RWPE2 (cell line): ENCODE measurements around the gene SLC39A12.

Source experiments
- ATAC-seq: fragments of 200-7000 bp; cut with Tn5 transposase; 3 replicates; pipeline ENCODE4 v1.9.1; 2021; ENCODE audit warnings: low read depth
- DNase-seq: peaks from one replicate; pipeline ENCODE4 v3.0.0-alpha.2; 2020; ENCODE audit warnings: low spot score
- H3K27ac ChIP-seq: fragments of 450-650 bp; 2 replicates; pipeline ENCODE4 v1.5.1; 2017; ENCODE audit warnings: mild to moderate bottlenecking; ENCODE audit not compliant: poor library complexity, severe bottlenecking
- H3K27me3 ChIP-seq: fragments of 250-450 bp; sonication (Bioruptor Pico); 2 replicates; pipeline ENCODE4 v1.5.1; 2021; ENCODE audit warnings: mild to moderate bottlenecking, moderate library complexity; ENCODE audit not compliant: insufficient read depth, poor library complexity, severe bottlenecking
- H3K36me3 ChIP-seq: fragments of 250-450 bp; sonication (Bioruptor Pico); 2 replicates; pipeline ENCODE4 v1.5.1; 2020; ENCODE audit warnings: low read depth, mild to moderate bottlenecking, moderate library complexity
- H3K4me1 ChIP-seq: fragments of 250-450 bp; sonication (Bioruptor Pico); 2 replicates; pipeline ENCODE4 v1.5.1; 2021; ENCODE audit warnings: mild to moderate bottlenecking, moderate library complexity; ENCODE audit not compliant: insufficient read depth, poor library complexity, severe bottlenecking
- H3K4me3 ChIP-seq: fragments of 250-450 bp; sonication (Bioruptor Pico); 2 replicates; pipeline ENCODE4 v1.5.1; 2021; ENCODE audit warnings: mild to moderate bottlenecking, moderate library complexity; ENCODE audit not compliant: severe bottlenecking
- H3K9me3 ChIP-seq: fragments of 250-450 bp; sonication (Bioruptor Pico); 2 replicates; pipeline ENCODE4 v1.5.1; 2021; ENCODE audit warnings: mild to moderate bottlenecking, moderate library complexity; ENCODE audit not compliant: severe bottlenecking
- CTCF ChIP-seq: fragments of 450-650 bp; IDR thresholded peaks from one replicate; pipeline ENCODE4 v1.5.1; 2017; ENCODE audit warnings: mild to moderate bottlenecking, moderate library complexity; ENCODE audit not compliant: poor library complexity, severe bottlenecking

Gene SLC39A12

GRCh38 chr10:17989908-17990767, 38.4 kb downstream of the SLC39A12 start:
- H3K4me1 ChIP-seq = peaks cover 10% of the 10 kb centered on the region
- no peak for DNase-seq
- no peak for TF ChIP-seq CTCF
- H3K27ac ChIP-seq = no peak overlapping the region
- H3K36me3 ChIP-seq = no peaks in the 10 kb centered on the region
- H3K4me3 ChIP-seq = no peak overlapping the region
- peaks cover 2% of the 10 kb centered on the region for H3K9me3 ChIP-seq
- H3K27me3 ChIP-seq = no peaks in the 10 kb centered on the region
- peak; percentile 96 for ATAC-seq

- Histone ChIP-seq H3K4me3 (no peak overlapping the region), H3K4me1 (peaks cover 10% of the 10 kb centered on the region), H3K27ac (no peak overlapping the region), H3K36me3 (no peaks in the 10 kb centered on the region), H3K27me3 (no peaks in the 10 kb centered on the region), H3K9me3 (peaks cover 2% of the 10 kb centered on the region)
- ATAC-seq = no peak
- DNase-seq = no peak
- TF ChIP-seq CTCF = no peak
These were observed 40.5 kb downstream of the SLC39A12 start for GRCh38 chr10:17992266-17992665.

GRCh38 chr10:17993361-17993760, 41.6 kb downstream of the SLC39A12 start:
- H3K27ac ChIP-seq = no peak overlapping the region
- no peaks in the 10 kb centered on the region for H3K27me3 ChIP-seq
- DNase-seq = no peak
- ATAC-seq = peak; percentile 85
- H3K4me1 ChIP-seq = peaks cover 10% of the 10 kb centered on the region
- no peak for TF ChIP-seq CTCF
- no peak overlapping the region for H3K4me3 ChIP-seq
- peaks cover 2% of the 10 kb centered on the region for H3K9me3 ChIP-seq
- H3K36me3 ChIP-seq = no peaks in the 10 kb centered on the region

GRCh38 chr10:18000601-18001000, 48.9 kb downstream of the SLC39A12 start:
- H3K36me3 ChIP-seq = no peaks in the 10 kb centered on the region
- H3K27me3 ChIP-seq = no peaks in the 10 kb centered on the region
- no peak for DNase-seq
- no peak overlapping the region for H3K4me3 ChIP-seq
- no peaks in the 10 kb centered on the region for H3K4me1 ChIP-seq
- no peak overlapping the region for H3K27ac ChIP-seq
- no peak for TF ChIP-seq CTCF
- no peak for ATAC-seq
- H3K9me3 ChIP-seq = no peaks in the 10 kb centered on the region

- Histone ChIP-seq H3K9me3 (no peaks in the 10 kb centered on the region), H3K27me3 (no peaks in the 10 kb centered on the region), H3K36me3 (no peaks in the 10 kb centered on the region), H3K27ac (no peak overlapping the region), H3K4me1 (peaks cover 9% of the 10 kb centered on the region), H3K4me3 (no peak overlapping the region)
- TF ChIP-seq CTCF = no peak
- ATAC-seq = no peak
- no peak for DNase-seq
These were observed 53.7 kb downstream of the SLC39A12 start for GRCh38 chr10:18005445-18005780.
